Measurements from ENCODE around the gene BIN1. TPM values are rescaled to one million over a fixed set of nuclear protein-coding genes. Genes with fewer than 3 reads are reported as not detected.

BIN1 gene
- total and polyA plus RNA-seq, 8 donors, result 32.0 to 98.7 (median 76.7) TPM

- Histone ChIP-seq H3K4me1 (no peaks in the 10 kb centered on the region), H3K9me3 (peaks cover 0 to 2% of the 10 kb centered on the region in 2 donors), H3K27me3 (no peaks in the 10 kb centered on the region), H3K4me3 (no peak overlapping the region), H3K36me3 (no peaks in the 10 kb centered on the region), H3K27ac (no peak overlapping the region)
- no peak for ATAC-seq
- intact Hi-C loops (cut with DNase I), result no loop called here
- DNase-seq, result peak in 1 of 4 donors; percentile 34
- TF ChIP-seq CTCF (IDR thresholded peaks at IDR 0.05), result no peak
Measured at GRCh38 chr2:127140538-127140937, 33.6 kb upstream of the BIN1 start.

- Histone ChIP-seq H3K9me3 (peaks cover 0 to 2% of the 10 kb centered on the region in 2 donors), H3K4me1 (peaks cover 0 to 7% of the 10 kb centered on the region in 2 donors), H3K27ac (no peak overlapping the region), H3K36me3 (no peaks in the 10 kb centered on the region), H3K4me3 (no peak overlapping the region), H3K27me3 (no peaks in the 10 kb centered on the region)
- ATAC-seq (no peak), DNase-seq (no peak)
- intact Hi-C loops (cut with DNase I), result no loop called here
- no peak for TF ChIP-seq CTCF (IDR thresholded peaks at IDR 0.05)
Measured at GRCh38 chr2:127139766-127140165, 32.8 kb upstream of the BIN1 start.

- peaks cover 0 to 10% of the 10 kb centered on the region in 2 donors for H3K4me1 ChIP-seq
- no peaks in the 10 kb centered on the region for H3K27me3 ChIP-seq
- DNase-seq (no peak), ATAC-seq (no peak)
- no peak for TF ChIP-seq CTCF (IDR thresholded peaks at IDR 0.05)
- H3K4me3 ChIP-seq, result no peak overlapping the region
- no peaks in the 10 kb centered on the region for H3K36me3 ChIP-seq
- H3K27ac ChIP-seq, result no peak overlapping the region
- peaks cover 0 to 2% of the 10 kb centered on the region in 2 donors for H3K9me3 ChIP-seq
- intact Hi-C loops (cut with DNase I), result no loop called here
Measured at GRCh38 chr2:127138281-127138680, 31.3 kb upstream of the BIN1 start.

GRCh38 chr2:127137741-127138140 is 30.8 kb upstream of the BIN1 start:
- DNase-seq (peak in 1 of 4 donors; percentile 77), ATAC-seq (no peak)
- H3K4me3 ChIP-seq, result no peak overlapping the region
- H3K27me3 ChIP-seq, result no peaks in the 10 kb centered on the region
- H3K4me1 ChIP-seq, result peaks cover 0 to 10% of the 10 kb centered on the region in 2 donors
- no peaks in the 10 kb centered on the region for H3K36me3 ChIP-seq
- H3K27ac ChIP-seq, result no peak overlapping the region
- intact Hi-C loops (cut with DNase I), result no loop called here
- no peak for TF ChIP-seq CTCF (IDR thresholded peaks at IDR 0.05)
- H3K9me3 ChIP-seq, result peaks cover 0 to 2% of the 10 kb centered on the region in 2 donors

GRCh38 chr2:127137225-127137624 is 30.3 kb upstream of the BIN1 start:
- no peak for ATAC-seq
- TF ChIP-seq CTCF (IDR thresholded peaks at IDR 0.05), result no peak

More at GRCh38 chr2:127137225-127137624, 30.3 kb upstream of the BIN1 start:
- intact Hi-C loops (cut with DNase I), result no loop called here
- H3K27me3 ChIP-seq, result no peaks in the 10 kb centered on the region
- H3K27ac ChIP-seq, result no peak overlapping the region
- no peak overlapping the region for H3K4me3 ChIP-seq
- no peaks in the 10 kb centered on the region for H3K36me3 ChIP-seq
- H3K4me1 ChIP-seq, result peaks cover 0 to 10% of the 10 kb centered on the region in 2 donors
- peak in 1 of 4 donors; percentile 71 for DNase-seq
- peaks cover 0 to 2% of the 10 kb centered on the region in 2 donors for H3K9me3 ChIP-seq
